Right lobe of liver (tissue), 6 donors: Measurements from ENCODE around the gene CD200R1L. TPM values are rescaled to one million over a fixed set of nuclear protein-coding genes. Genes with fewer than 3 reads are reported as not detected.

Experiments
- ATAC-seq, 4 donors: fragments of 200-7000 bp; cut with Tn5 transposase; one replicate each; pipeline ENCODE4 v1.9.1; 2020; ENCODE audit warnings: mild to moderate bottlenecking in 4 of 4, moderate library complexity in 4 of 4
- DNase-seq, 3 donors: peaks; one replicate each; pipeline ENCODE4 v3.0.0-alpha.2; 2020
- H3K27ac ChIP-seq, 3 donors: fragments of 200-600 bp; one replicate each; pipeline ENCODE4 v1.8.0; 2022
- H3K27me3 ChIP-seq, 2 donors: fragments of 200-600 bp; one replicate each; pipeline ENCODE4 v1.8.0; 2022
- H3K36me3 ChIP-seq, 4 donors: fragments of 200-600 bp; sonication (generic) in 1 of 4; one replicate each; pipeline versions ENCODE4 v1.5.1 to v1.8.0; 2017 to 2022; ENCODE audit warnings: control low read depth in 1 of 4
- H3K4me1 ChIP-seq, 4 donors: fragments of 200-600 bp; sonication (generic) in 1 of 4; one replicate each; pipeline versions ENCODE4 v1.5.1 to v1.8.0; 2017 to 2022; ENCODE audit warnings: control low read depth in 1 of 4
- H3K4me3 ChIP-seq, 3 donors: fragments of 200-600 bp; one replicate each; pipeline ENCODE4 v1.8.0; 2022
- H3K9me3 ChIP-seq, 4 donors: fragments of 200-600 bp; sonication (generic) in 1 of 4; one replicate each; pipeline versions ENCODE4 v1.5.1 to v1.8.0; 2017 to 2022; ENCODE audit warnings: control low read depth in 1 of 4
- CTCF ChIP-seq, 4 donors: fragments of 200-600 bp in 3 of 4; fragments of 450-650 bp in 1 of 4; IDR thresholded peaks; one replicate each; pipeline versions ENCODE4 v1.5.1 to v1.8.0; 2016 to 2022; ENCODE audit warnings: antibody characterized with exemption in 4 of 4, mild to moderate bottlenecking in 2 of 4
- POLR2A ChIP-seq: fragments of 450-650 bp; IDR thresholded peaks from one replicate; pipeline ENCODE4 v1.6.1; 2017; ENCODE audit warnings: antibody characterized with exemption, mild to moderate bottlenecking
- WGBS: methylation state at CpG from one replicate; pipeline ENCODE4 v1.1.6; 2018; ENCODE audit warnings: low coverage, low lambda C conversion rate; ENCODE audit not compliant: insufficient coverage; ENCODE audit errors: missing lambda C conversion rate; 5-methylcytosine and 5-hydroxymethylcytosine counted together
- intact Hi-C, 2 donors: fragments of 100-400 bp; cut with DNase I; formaldehyde crosslinking; loops; one replicate each; pipeline versions ENCODE4 v1.11.2 to v1.14.1; 2022
- total RNA-seq, 6 experiments: library from RNA; depleted of rRNA in 2 of 6; stranded (reverse); fragments of >200 nt in 2 of 6; fragmentation: NEBNext Ultra II Directional in 3 of 6; extraction: Animal tissue kit (Norgen Biotek cat#: 25700) in 3 of 6; gene quantifications; one replicate each; pipeline versions ENCODE4 v1.1.0 to v1.2.4, GENCODE V29; 2016 to 2023
- donor health status: DM: no; HTN: yes; CAD: no.
- donor health status: DM: no; HTN: no; CAD: no.
- donor health status: DM: no; HTN: no; CAD: no.
- donor health status: DM: no; HTN: yes; CAD: no.
- donor health status: DM: no; HTN: yes; CAD: no.

Gene CD200R1L
- total RNA-seq, 6 experiments from 2014 or later = not detected

- intact Hi-C loops = no loop called here
- 62% methylated on average over 4 of the region's 4 CpGs for WGBS
- Histone ChIP-seq H3K4me1 (no peaks in the 10 kb centered on the region), H3K27me3 (no peaks in the 10 kb centered on the region), H3K4me3 (no peak overlapping the region), H3K36me3 (no peaks in the 10 kb centered on the region), H3K9me3 (no peaks in the 10 kb centered on the region), H3K27ac (no peak overlapping the region)
- DNase-seq = peak in 1 of 3 donors; percentile 29
- TF ChIP-seq CTCF (IDR thresholded peaks at IDR 0.05) (no peak), POLR2A (no peak)
- ATAC-seq = no peak
These were observed 38.1 kb upstream of the CD200R1L start for GRCh38 chr3:112884678-112885290.

- intact Hi-C loops = no loop called here
- WGBS = 52% methylated on average over 4 of the region's 4 CpGs
- Histone ChIP-seq H3K36me3 (no peaks in the 10 kb centered on the region), H3K27ac (no peak overlapping the region), H3K4me3 (no peak overlapping the region), H3K4me1 (no peaks in the 10 kb centered on the region), H3K9me3 (no peaks in the 10 kb centered on the region), H3K27me3 (no peaks in the 10 kb centered on the region)
- DNase-seq (no peak), ATAC-seq (no peak)
- no peak for TF ChIP-seq CTCF (IDR thresholded peaks at IDR 0.05)
- TF ChIP-seq POLR2A = no peak
These were observed 35.2 kb upstream of the CD200R1L start for GRCh38 chr3:112881891-112882290.

- TF ChIP-seq POLR2A = no peak
- no peak for TF ChIP-seq CTCF (IDR thresholded peaks at IDR 0.05)
- ATAC-seq (no peak), DNase-seq (no peak)
- Histone ChIP-seq H3K27ac (no peak overlapping the region), H3K36me3 (no peaks in the 10 kb centered on the region), H3K4me1 (no peaks in the 10 kb centered on the region), H3K9me3 (no peaks in the 10 kb centered on the region), H3K4me3 (no peak overlapping the region), H3K27me3 (no peaks in the 10 kb centered on the region)
- intact Hi-C loops = no loop called here
- 52% methylated on average over 2 of the region's 2 CpGs for WGBS
These were observed 28.9 kb upstream of the CD200R1L start for GRCh38 chr3:112875561-112875960.

- no peak overlapping the region for H3K27ac ChIP-seq
- no peaks in the 10 kb centered on the region for H3K27me3 ChIP-seq
- no peaks in the 10 kb centered on the region for H3K36me3 ChIP-seq
- DNase-seq = no peak
- ATAC-seq = no peak
- TF ChIP-seq POLR2A (no peak), CTCF (IDR thresholded peaks at IDR 0.05) (no peak)
- no peaks in the 10 kb centered on the region for H3K4me1 ChIP-seq
- intact Hi-C loops = no loop called here
- no peak overlapping the region for H3K4me3 ChIP-seq
- H3K9me3 ChIP-seq = no peaks in the 10 kb centered on the region
These were observed 28.1 kb upstream of the CD200R1L start for GRCh38 chr3:112874725-112875124.

- TF ChIP-seq CTCF (IDR thresholded peaks at IDR 0.05) = no peak
- H3K9me3 ChIP-seq = no peaks in the 10 kb centered on the region
- no peaks in the 10 kb centered on the region for H3K4me1 ChIP-seq
- no peak overlapping the region for H3K4me3 ChIP-seq
- ATAC-seq (no peak), DNase-seq (no peak)
- H3K36me3 ChIP-seq = no peaks in the 10 kb centered on the region
- 43% methylated on average over 2 of the region's 2 CpGs for WGBS
- no peak overlapping the region for H3K27ac ChIP-seq
- no peaks in the 10 kb centered on the region for H3K27me3 ChIP-seq
- intact Hi-C loops = no loop called here
These were observed 27.0 kb upstream of the CD200R1L start for GRCh38 chr3:112873632-112874031.
